ENCODE measurements around the gene CLDN2.

The CLDN2 gene

GRCh38 chrX:106902684-106903083 is 17.5 kb upstream of the CLDN2 start:
- TF ChIP-seq ZFX (IDR thresholded peaks at IDR 0.05; ENCODE audit: borderline replicate concordance): no peak
- TF ChIP-seq, protein P1, sequence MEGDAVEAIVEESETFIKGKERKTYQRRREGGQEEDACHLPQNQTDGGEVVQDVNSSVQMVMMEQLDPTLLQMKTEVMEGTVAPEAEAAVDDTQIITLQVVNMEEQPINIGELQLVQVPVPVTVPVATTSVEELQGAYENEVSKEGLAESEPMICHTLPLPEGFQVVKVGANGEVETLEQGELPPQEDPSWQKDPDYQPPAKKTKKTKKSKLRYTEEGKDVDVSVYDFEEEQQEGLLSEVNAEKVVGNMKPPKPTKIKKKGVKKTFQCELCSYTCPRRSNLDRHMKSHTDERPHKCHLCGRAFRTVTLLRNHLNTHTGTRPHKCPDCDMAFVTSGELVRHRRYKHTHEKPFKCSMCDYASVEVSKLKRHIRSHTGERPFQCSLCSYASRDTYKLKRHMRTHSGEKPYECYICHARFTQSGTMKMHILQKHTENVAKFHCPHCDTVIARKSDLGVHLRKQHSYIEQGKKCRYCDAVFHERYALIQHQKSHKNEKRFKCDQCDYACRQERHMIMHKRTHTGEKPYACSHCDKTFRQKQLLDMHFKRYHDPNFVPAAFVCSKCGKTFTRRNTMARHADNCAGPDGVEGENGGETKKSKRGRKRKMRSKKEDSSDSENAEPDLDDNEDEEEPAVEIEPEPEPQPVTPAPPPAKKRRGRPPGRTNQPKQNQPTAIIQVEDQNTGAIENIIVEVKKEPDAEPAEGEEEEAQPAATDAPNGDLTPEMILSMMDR (IDR thresholded peaks at IDR 0.05): no peak
- no peak overlapping the region for H3K27ac ChIP-seq

DNA sequence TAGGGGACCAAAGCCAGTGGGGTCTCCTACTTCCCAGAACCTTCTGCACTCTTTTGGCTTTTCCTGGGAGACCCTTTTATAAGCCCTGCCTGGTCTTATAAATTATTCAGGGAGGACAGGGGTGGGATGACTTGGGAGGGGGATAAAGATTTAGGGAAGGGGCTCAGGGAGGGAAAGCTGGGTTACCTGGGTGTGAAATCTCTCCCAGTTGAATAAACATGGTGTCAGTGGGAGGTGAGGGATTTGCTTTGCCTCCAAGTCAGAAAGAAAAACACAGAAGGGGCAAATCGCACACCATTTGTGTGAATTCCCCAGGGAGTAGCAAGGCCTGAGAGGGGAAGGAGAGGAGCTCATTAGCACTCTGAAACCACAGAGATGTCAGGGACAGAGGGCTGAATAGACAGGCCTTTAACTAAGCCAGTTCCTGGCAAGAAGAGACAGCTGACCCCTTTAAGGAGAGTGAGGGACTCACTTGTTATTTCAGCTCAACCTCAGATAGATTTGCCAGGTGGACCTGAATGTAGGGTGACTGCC is 16.8 kb upstream of the CLDN2 start, which contains the start of gene RIPPLY1:
Gene RIPPLY1, minus strand, starts transcription at position 51 of the 534 bp plus-strand sequence. CDS start 54 bp downstream, outside the sequence.
- no peak within 1 kb of the TSS for H3K27ac ChIP-seq
- no peak for TF ChIP-seq ZFX (IDR thresholded peaks at IDR 0.05; ENCODE audit: borderline replicate concordance)
- TF ChIP-seq, protein P1 (IDR thresholded peaks at IDR 0.05): no peak

- H3K27ac ChIP-seq: no peak overlapping the region
- TF ChIP-seq, protein P1 (IDR thresholded peaks at IDR 0.05): no peak
- TF ChIP-seq ZFX (IDR thresholded peaks at IDR 0.05; ENCODE audit: borderline replicate concordance): no peak
Observed at GRCh38 chrX:106903856-106904528, 16.2 kb upstream of the CLDN2 start.

DNA sequence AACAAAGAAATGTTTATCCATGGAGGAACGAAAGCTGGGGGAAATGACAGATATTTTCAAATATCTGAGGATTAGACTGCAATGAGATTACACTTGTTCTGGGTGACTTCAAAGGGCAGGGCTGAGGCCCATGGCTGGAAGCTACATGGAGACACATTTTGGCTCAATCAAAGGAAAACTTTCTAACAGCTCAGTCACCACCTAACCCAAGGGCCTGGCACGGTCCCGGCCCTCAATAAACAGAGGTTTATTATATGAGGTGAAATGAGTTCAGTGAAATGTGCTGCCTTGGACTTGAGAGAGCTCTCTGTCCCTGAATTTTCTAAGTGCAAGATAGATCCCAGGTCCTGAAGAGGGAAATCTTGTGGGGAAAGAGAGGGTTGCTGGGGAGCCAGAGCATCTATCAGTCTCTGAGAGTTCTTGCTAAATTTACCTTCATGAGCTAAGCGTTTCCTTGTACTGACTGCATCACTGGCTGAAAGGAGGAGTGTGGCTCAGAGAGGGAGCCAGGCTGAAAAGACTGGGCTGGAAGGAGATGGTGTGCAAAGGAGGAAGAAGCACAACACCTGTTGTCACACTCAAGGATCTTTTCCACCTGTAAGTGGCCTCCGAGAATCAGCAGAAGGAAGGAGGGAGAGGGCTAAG is 15.0 kb upstream of the CLDN2 start:
- H3K27ac ChIP-seq: no peak overlapping the region
- TF ChIP-seq ZFX (IDR thresholded peaks at IDR 0.05; ENCODE audit: borderline replicate concordance): no peak
- TF ChIP-seq, protein P1 (IDR thresholded peaks at IDR 0.05): no peak

- TF ChIP-seq, protein P1 (IDR thresholded peaks at IDR 0.05): no peak
- TF ChIP-seq ZFX (IDR thresholded peaks at IDR 0.05; ENCODE audit: borderline replicate concordance): no peak
- no peak overlapping the region for H3K27ac ChIP-seq
Observed at GRCh38 chrX:106906361-106906760, 13.8 kb upstream of the CLDN2 start.

DNA sequence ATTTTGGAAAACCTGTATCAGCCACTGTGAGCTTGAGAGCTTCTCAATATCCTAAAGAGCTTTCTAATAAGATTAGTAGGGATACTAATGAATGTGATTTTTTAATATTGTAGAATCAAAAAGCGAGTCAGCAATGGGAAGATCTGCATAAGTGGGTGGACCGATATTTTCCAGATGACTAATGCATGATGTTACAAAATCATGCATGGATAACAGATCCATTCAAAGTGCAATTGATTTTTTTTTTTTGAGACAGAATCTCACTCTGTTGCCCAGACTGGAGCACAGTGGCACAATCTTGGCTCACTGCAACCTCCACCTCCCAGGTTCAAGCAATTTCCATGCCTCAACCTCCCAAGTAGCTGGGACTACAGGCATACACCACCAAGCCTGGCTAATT is 7.3 kb upstream of the CLDN2 start:
- no peak overlapping the region for H3K27ac ChIP-seq
- no peak for TF ChIP-seq ZFX (IDR thresholded peaks at IDR 0.05; ENCODE audit: borderline replicate concordance)
- TF ChIP-seq, protein P1 (IDR thresholded peaks at IDR 0.05): no peak

Measured in 22Rv1 (cell line).